ENCODE measurements around the gene METRN.

METRN gene

GRCh38 chr16:674968-675883 is 39.7 kb upstream of the METRN start, which contains the start of gene RHBDL1:
RHBDL1 (plus strand) TSS chr16:675671; CDS start chr16:675791, 120 bp downstream.
- Histone ChIP-seq H3K9me3 (ENCODE audit: insufficient read depth, low read depth, low read length) (no peaks in the 10 kb centered on the region), H3K27me3 (ENCODE audit: insufficient read depth, low read length, poor library complexity, severe bottlenecking) (no peaks in the 10 kb centered on the region), H2AFZ (ENCODE audit: low read length) (no peak within 1 kb of the TSS), H3K9ac (ENCODE audit: low read depth, low read length, poor library complexity, severe bottlenecking) (no peak within 1 kb of the TSS), H3K4me2 (ENCODE audit: low read depth, low read length, poor library complexity, severe bottlenecking) (no peak within 1 kb of the TSS), H3K4me3 (ENCODE audit: low read length, poor library complexity, severe bottlenecking) (no peak within 1 kb of the TSS), H3K4me1 (ENCODE audit: insufficient read depth, low read length, poor library complexity, severe bottlenecking) (peaks cover 4% of the 10 kb centered on the region), H3F3A (ENCODE audit: low read depth) (no peaks in the 10 kb centered on the region), H3K36me3 (ENCODE audit: insufficient read depth, low read length) (no peaks in the 10 kb centered on the region), H4K20me1 (ENCODE audit: insufficient read depth, low read length, poor library complexity, severe bottlenecking) (no peaks in the 10 kb centered on the region), H3K79me2 (ENCODE audit: insufficient read depth, low read length) (no peaks in the 10 kb centered on the region), H3K9me2 (replicated peaks; ENCODE audit: low read depth, low read length) (no peaks in the 10 kb centered on the region)
- no peak for TF ChIP-seq EZH2phosphoT487 (IDR thresholded peaks at IDR 0.05; ENCODE audit: borderline replicate concordance)
- TF ChIP-seq, protein P1, sequence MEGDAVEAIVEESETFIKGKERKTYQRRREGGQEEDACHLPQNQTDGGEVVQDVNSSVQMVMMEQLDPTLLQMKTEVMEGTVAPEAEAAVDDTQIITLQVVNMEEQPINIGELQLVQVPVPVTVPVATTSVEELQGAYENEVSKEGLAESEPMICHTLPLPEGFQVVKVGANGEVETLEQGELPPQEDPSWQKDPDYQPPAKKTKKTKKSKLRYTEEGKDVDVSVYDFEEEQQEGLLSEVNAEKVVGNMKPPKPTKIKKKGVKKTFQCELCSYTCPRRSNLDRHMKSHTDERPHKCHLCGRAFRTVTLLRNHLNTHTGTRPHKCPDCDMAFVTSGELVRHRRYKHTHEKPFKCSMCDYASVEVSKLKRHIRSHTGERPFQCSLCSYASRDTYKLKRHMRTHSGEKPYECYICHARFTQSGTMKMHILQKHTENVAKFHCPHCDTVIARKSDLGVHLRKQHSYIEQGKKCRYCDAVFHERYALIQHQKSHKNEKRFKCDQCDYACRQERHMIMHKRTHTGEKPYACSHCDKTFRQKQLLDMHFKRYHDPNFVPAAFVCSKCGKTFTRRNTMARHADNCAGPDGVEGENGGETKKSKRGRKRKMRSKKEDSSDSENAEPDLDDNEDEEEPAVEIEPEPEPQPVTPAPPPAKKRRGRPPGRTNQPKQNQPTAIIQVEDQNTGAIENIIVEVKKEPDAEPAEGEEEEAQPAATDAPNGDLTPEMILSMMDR (conservative IDR thresholded peaks at IDR 0.05; ENCODE audit: low read length) = no peak

- Histone ChIP-seq H3K9me2 (replicated peaks; ENCODE audit: low read depth, low read length) (no peaks in the 10 kb centered on the region), H2AFZ (ENCODE audit: low read length) (no peak overlapping the region), H3K4me2 (ENCODE audit: low read depth, low read length, poor library complexity, severe bottlenecking) (no peak overlapping the region), H3K9ac (ENCODE audit: low read depth, low read length, poor library complexity, severe bottlenecking) (no peak overlapping the region), H3K4me3 (ENCODE audit: low read length, poor library complexity, severe bottlenecking) (no peak overlapping the region), H4K20me1 (ENCODE audit: insufficient read depth, low read length, poor library complexity, severe bottlenecking) (no peaks in the 10 kb centered on the region), H3F3A (ENCODE audit: low read depth) (no peaks in the 10 kb centered on the region), H3K36me3 (ENCODE audit: insufficient read depth, low read length) (no peaks in the 10 kb centered on the region), H3K79me2 (ENCODE audit: insufficient read depth, low read length) (peaks cover 4% of the 10 kb centered on the region; the same call in 1 of the 2 replicates), H3K9me3 (ENCODE audit: insufficient read depth, low read depth, low read length) (no peaks in the 10 kb centered on the region), H3K4me1 (ENCODE audit: insufficient read depth, low read length, poor library complexity, severe bottlenecking) (peaks cover 4% of the 10 kb centered on the region), H3K27me3 (ENCODE audit: insufficient read depth, low read length, poor library complexity, severe bottlenecking) (no peaks in the 10 kb centered on the region)
- TF ChIP-seq EZH2phosphoT487 (IDR thresholded peaks at IDR 0.05; ENCODE audit: borderline replicate concordance) = no peak
- TF ChIP-seq, protein P1 (conservative IDR thresholded peaks at IDR 0.05; ENCODE audit: low read length) = no peak
These were observed 38.9 kb upstream of the METRN start for GRCh38 chr16:675884-676564.

- H3K4me3 ChIP-seq (ENCODE audit: low read length, poor library complexity, severe bottlenecking) = no peak overlapping the region
- H3F3A ChIP-seq (ENCODE audit: low read depth) = no peaks in the 10 kb centered on the region
- H3K79me2 ChIP-seq (ENCODE audit: insufficient read depth, low read length) = peaks cover 9% of the 10 kb centered on the region; the same call in 1 of the 2 replicates
- no peaks in the 10 kb centered on the region for H3K9me2 ChIP-seq (replicated peaks; ENCODE audit: low read depth, low read length)
- H3K36me3 ChIP-seq (ENCODE audit: insufficient read depth, low read length) = no peaks in the 10 kb centered on the region
- peaks cover 4% of the 10 kb centered on the region for H3K4me1 ChIP-seq (ENCODE audit: insufficient read depth, low read length, poor library complexity, severe bottlenecking)
- H2AFZ ChIP-seq (ENCODE audit: low read length) = no peak overlapping the region
- no peak for TF ChIP-seq EZH2phosphoT487 (IDR thresholded peaks at IDR 0.05; ENCODE audit: borderline replicate concordance)
- TF ChIP-seq, protein P1 (conservative IDR thresholded peaks at IDR 0.05; ENCODE audit: low read length) = no peak
- H4K20me1 ChIP-seq (ENCODE audit: insufficient read depth, low read length, poor library complexity, severe bottlenecking) = peaks cover 2% of the 10 kb centered on the region
- H3K9me3 ChIP-seq (ENCODE audit: insufficient read depth, low read depth, low read length) = no peaks in the 10 kb centered on the region
- H3K9ac ChIP-seq (ENCODE audit: low read depth, low read length, poor library complexity, severe bottlenecking) = no peak overlapping the region
- H3K27me3 ChIP-seq (ENCODE audit: insufficient read depth, low read length, poor library complexity, severe bottlenecking) = no peaks in the 10 kb centered on the region
- H3K4me2 ChIP-seq (ENCODE audit: low read depth, low read length, poor library complexity, severe bottlenecking) = no peak overlapping the region
These were observed 38.4 kb upstream of the METRN start for GRCh38 chr16:676565-676902.

All from Loucy (cell line).